Activated CD4-positive, CD25-positive, alpha-beta regulatory T cell treated with anti-CD3 and anti-CD28 coated beads, Interleukin-2, amount 50 U/mL, for 24 hours (primary cell): Measurements from ENCODE around the gene SLC48A1.

Source experiments
- ATAC-seq, 2 donors: fragments of 150-1000 bp; cut with Tn5 transposase; one replicate each; pipeline ENCODE4 v1.10.0; 2021; ENCODE audit warnings: mild to moderate bottlenecking in 1 of 2, moderate library complexity in 1 of 2

SLC48A1 gene

DNA sequence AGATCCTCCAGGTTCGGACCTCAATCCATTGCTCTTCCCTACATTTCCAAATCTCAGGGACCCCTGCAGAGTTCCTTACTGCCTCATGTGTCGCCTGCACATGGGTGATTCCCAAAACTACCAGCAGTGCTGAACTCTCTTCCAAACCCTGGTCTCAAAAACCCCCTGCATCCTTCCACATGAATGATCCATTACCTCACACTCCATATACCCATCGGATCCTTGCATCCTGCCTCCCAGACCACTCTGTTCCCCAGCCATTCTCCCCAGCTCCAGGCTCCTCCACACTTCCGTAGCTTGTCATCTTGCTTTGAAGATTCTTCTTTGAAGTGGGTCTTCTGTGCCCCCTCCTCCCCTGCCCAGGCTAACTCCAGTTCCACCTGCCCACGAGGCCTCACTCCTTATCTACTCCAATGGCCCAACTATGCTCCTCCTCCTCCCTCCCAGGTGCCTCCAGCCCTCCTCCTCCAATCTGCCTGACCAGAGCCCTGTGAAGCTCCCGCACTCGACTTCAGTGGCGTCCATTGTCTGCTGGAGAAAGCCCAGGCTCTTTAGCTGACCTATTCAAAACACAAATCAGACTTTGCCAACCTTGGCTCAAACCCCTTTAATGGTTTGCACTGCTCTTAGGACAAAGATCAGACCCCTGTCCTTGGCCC is 28.1 kb upstream of the SLC48A1 start:
- ATAC-seq, result no peak

GRCh38 chr12:47745485-47746041 is 27.5 kb upstream of the SLC48A1 start:
- no peak for ATAC-seq

- no peak for ATAC-seq
These were observed 27.0 kb upstream of the SLC48A1 start for GRCh38 chr12:47746073-47746472.

DNA sequence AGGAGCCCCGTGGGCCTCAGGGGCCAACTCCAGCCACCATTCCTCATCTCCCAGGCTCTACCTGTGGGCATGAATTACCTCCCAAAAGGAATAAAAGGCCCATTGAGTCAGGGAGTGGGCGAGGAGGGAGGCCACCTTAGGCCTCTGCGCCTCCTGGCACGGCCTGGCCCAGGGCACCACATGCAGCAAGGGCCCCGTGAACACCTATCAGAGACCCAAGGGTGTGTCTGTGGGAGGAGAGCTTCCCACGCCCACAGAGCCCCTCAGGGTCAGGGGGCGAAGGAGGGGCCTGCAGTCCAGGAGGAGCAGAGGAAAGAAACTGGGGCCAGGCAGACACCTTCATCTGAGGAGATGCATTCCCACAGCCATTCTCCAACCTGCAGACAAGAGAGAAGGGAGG is 26.5 kb upstream of the SLC48A1 start:
- no peak for ATAC-seq

DNA sequence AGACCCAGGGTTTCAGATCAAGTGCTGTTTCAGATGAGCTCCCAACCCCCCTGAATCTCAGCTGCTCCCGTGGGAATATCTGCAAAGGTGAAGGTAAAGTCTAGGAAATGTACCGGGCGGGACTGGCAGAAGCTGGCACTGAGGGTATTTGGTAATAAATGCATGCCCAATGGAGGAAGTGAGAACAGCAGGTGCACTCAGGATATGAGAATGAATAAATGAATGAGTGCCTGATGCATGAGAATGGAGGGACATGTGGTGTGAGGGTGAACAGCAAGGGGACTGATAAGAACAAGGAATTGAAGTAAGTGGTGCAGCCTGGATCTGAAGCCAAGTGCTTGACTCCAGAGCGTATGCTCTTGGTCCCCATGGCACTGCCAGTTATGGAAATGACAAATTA is 25.9 kb upstream of the SLC48A1 start:
- no peak for ATAC-seq

DNA sequence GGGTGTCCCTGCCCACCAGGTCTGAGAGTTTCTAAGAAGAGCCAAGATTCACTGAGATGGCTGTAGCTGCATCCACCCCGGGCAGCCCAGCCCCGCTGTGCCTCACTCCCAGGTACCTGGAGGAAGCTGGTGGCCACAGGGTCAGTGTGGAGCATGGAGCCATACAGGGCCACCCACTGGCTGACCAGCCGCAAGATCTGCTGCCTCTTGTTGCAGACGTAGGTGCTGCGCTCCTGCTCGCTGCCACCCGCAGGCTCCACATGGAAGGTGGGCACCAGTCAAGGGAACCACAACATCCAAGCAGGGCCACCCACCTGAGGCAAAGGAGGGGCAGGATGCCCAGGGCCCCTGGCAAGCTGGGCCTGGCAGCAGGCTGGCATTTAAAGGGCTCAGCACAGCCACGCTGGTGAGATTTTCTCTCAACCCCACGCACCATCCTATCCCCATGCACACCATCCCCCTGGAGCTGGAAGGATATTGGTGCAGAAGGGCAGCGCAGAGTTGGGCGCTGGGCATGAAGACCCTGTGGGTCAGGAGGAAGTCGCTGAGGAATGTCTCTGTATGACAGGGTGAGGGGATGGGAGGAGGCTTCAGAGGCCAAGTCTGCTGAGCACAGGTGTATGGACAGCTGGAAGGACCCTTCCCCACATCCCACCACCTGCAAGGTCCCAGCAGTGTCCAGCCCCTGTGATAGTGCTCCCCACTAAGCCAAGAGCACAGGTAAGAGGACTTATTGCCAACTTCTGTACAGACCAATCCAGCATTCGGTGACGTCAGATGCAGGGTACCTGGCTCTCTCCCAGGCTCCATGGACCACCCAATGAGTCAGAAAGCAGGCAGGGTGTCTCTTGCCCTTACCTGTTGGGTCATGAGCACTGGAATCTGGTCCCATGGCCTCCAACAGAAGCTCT is 25.2 kb upstream of the SLC48A1 start:
- ATAC-seq, result no peak

GRCh38 chr12:47748507-47748828 is 24.6 kb upstream of the SLC48A1 start:
- no peak for ATAC-seq

GRCh38 chr12:47748899-47749298 is 24.1 kb upstream of the SLC48A1 start:
- ATAC-seq, result no peak

DNA sequence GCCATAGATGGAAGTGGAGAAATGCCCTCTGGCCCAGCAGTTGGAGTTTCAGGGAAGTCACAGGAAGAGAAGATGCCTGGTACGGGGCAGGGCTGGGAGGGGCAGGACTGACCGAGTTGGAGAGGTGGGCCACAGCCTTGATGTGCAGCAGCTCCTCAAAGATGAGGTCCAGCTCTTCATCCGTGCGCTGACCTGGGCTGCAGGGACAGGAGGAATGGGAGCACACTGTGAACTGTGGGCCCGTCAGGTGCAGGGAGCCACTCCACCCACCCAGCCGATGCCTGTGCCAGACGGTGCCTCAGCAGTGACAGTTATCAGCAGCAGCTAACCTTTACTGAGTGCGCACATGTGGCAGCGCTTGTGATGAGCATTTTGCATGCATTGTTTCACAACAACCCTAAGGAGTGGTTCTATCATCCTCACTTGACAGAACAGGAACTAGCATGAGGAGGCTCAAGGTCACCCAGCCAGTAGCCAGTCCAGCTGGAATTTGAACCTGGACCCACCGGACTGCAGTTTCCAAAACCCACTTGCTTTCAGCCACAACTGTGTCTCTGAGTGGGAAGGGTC is 22.7 kb upstream of the SLC48A1 start:
- ATAC-seq, result no peak

- ATAC-seq, result no peak
These were observed 22.0 kb upstream of the SLC48A1 start for GRCh38 chr12:47750916-47751470.

- no peak for ATAC-seq
These were observed 21.5 kb upstream of the SLC48A1 start for GRCh38 chr12:47751561-47751960.

- no peak for ATAC-seq
These were observed 20.9 kb upstream of the SLC48A1 start for GRCh38 chr12:47752121-47752520.

GRCh38 chr12:47752552-47752951 is 20.5 kb upstream of the SLC48A1 start:
- no peak for ATAC-seq

DNA sequence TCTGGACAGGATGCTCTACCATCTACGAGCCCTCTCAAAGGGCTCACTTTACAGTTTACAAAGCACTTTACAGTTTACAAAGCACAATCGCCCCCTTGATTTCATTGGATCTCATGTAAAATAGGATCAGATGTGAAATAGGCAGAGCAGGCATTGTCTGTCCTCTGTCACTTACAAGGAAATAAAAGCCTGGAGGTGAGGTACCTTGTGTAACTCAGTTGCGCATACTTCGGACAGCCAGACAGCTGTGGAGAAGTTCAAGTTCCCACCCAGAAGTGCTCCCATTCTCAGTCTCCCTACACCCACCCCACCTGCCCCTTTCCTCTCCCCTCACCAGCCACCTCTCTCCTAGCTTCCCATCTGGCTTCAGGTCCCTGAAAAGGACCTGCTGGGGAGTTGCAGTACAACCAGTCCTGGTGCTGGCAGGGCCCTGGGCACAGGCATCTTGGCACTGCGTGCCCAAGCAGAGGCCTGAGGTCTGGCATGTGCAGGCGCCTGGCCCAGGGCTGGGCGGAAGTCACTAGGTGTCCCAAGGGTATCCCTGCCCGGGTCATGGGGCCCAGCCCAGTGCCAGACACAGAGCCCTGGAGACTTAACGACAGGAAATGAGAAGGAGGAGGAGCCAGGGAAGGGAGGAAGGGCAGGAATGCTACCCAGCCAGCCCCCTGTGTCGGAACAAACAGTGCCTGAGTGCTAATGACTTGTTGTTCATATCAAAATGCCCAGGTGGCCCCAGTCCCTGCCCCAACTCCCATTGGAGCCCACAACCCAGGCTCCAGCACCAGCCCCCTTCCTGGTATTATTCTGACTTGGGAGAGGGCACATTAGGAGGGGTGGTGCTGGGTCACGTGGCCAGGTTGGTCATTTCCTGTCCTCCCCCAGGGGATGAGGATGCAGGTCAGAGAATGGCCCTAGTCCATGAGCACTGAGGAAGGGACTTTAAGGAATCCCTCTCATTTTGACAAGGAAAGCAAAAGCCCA is 19.7 kb upstream of the SLC48A1 start:
- ATAC-seq, result no peak

GRCh38 chr12:47754126-47754525 is 18.9 kb upstream of the SLC48A1 start:
- ATAC-seq, result no peak

- no peak for ATAC-seq
These were observed 18.2 kb upstream of the SLC48A1 start for GRCh38 chr12:47754881-47755280.

- ATAC-seq, result peak; percentile 71 to 74
These were observed 17.1 kb upstream of the SLC48A1 start for GRCh38 chr12:47755655-47756562.

- ATAC-seq, result no peak
These were observed 15.6 kb upstream of the SLC48A1 start for GRCh38 chr12:47757364-47757839.

- ATAC-seq, result no peak
These were observed 15.0 kb upstream of the SLC48A1 start for GRCh38 chr12:47757840-47758583.

- no peak for ATAC-seq
These were observed 14.5 kb upstream of the SLC48A1 start for GRCh38 chr12:47758584-47758833.
